Measurements from ENCODE around the gene ODF2. TPM values are rescaled to one million over a fixed set of nuclear protein-coding genes. Genes with fewer than 3 reads are reported as not detected.

The ODF2 gene
- total and polyA plus RNA-seq, 2 experiments from 2014 or later = 17.5 to 26.9 TPM

DNA sequence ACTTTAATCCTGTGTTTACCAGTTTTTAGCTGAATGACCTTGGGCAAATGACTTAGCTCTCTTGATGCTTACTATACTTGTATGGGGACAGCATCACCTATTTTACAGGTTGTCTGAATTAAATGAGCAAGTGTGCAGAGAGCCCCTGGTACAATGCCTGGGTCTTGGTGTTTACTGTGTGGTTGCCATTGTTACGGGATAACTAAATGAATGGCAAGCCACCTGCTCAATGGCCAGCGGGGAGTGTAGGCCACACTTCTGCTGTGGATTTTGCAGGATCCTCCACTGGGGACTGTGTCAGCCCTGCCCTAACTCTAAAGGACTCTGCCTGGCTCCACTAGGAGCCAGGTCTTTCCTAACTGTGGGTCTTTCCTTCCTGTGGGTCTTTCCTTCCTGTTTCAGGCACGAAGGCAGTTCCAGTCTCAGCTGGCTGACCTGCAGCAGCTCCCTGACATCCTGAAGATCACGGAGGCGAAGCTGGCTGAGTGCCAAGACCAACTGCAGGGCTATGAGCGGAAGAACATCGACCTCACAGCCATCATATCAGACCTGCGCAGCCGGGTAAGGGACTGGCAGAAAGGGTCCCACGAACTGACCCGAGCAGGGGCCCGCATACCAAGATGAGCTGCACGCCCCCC is 38.4 kb downstream of the ODF2 start:
- peaks cover 4% of the 10 kb centered on the region for H3K27me3 Mint-ChIP-seq (ENCODE audit: insufficient read depth, low read depth, poor library complexity)
- peaks cover 6% of the 10 kb centered on the region; the same call in 1 of the 2 replicates for H3K36me3 ChIP-seq (ENCODE audit: insufficient read depth)

GRCh38 chr9:128494746-128495129 is 38.9 kb downstream of the ODF2 start:
- no peaks in the 10 kb centered on the region for H3K79me2 ChIP-seq (replicated peaks; ENCODE audit: insufficient read depth)
- TF ChIP-seq ZNF114 (CRISPR knock-in tag; IDR thresholded peaks at IDR 0.05) (no peak), POLR2AphosphoS5 (IDR thresholded peaks at IDR 0.05; ENCODE audit: low read depth) (no peak), EZH2 (IDR thresholded peaks at IDR 0.05; ENCODE audit: low read depth, unreplicated experiment) (no peak), STAT1 (IDR thresholded peaks at IDR 0.05; ENCODE audit: unreplicated experiment) (no peak)
- TF ChIP-seq, protein P1, sequence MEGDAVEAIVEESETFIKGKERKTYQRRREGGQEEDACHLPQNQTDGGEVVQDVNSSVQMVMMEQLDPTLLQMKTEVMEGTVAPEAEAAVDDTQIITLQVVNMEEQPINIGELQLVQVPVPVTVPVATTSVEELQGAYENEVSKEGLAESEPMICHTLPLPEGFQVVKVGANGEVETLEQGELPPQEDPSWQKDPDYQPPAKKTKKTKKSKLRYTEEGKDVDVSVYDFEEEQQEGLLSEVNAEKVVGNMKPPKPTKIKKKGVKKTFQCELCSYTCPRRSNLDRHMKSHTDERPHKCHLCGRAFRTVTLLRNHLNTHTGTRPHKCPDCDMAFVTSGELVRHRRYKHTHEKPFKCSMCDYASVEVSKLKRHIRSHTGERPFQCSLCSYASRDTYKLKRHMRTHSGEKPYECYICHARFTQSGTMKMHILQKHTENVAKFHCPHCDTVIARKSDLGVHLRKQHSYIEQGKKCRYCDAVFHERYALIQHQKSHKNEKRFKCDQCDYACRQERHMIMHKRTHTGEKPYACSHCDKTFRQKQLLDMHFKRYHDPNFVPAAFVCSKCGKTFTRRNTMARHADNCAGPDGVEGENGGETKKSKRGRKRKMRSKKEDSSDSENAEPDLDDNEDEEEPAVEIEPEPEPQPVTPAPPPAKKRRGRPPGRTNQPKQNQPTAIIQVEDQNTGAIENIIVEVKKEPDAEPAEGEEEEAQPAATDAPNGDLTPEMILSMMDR (conservative IDR thresholded peaks at IDR 0.05; ENCODE audit: low read depth in 2 of 2) = no peak
- TF ChIP-seq, protein P2, sequence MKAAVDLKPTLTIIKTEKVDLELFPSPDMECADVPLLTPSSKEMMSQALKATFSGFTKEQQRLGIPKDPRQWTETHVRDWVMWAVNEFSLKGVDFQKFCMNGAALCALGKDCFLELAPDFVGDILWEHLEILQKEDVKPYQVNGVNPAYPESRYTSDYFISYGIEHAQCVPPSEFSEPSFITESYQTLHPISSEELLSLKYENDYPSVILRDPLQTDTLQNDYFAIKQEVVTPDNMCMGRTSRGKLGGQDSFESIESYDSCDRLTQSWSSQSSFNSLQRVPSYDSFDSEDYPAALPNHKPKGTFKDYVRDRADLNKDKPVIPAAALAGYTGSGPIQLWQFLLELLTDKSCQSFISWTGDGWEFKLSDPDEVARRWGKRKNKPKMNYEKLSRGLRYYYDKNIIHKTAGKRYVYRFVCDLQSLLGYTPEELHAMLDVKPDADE (IDR thresholded peaks at IDR 0.05) = no peak
- Mint-ChIP-seq H3K27me3 (ENCODE audit: insufficient read depth, low read depth, poor library complexity) (peaks cover 4% of the 10 kb centered on the region), H3K27ac (no peak overlapping the region), H3K9me3 (no peaks in the 10 kb centered on the region), H3K4me1 (no peaks in the 10 kb centered on the region; the same call in 2 of the 3 replicates), H3K36me3 (ENCODE audit: low read depth) (peaks cover 12% of the 10 kb centered on the region), H3K4me3 (no peak overlapping the region)
- 0 out of 2 replicates have a peak, but pooled peaks cover 2% of the 10 kb centered on the region for H3F3A ChIP-seq (replicated peaks; ENCODE audit: low read depth)
- no peak overlapping the region for H3K4me2 ChIP-seq
- H3K4me1 ChIP-seq (ENCODE audit: insufficient read depth) = no peaks in the 10 kb centered on the region
- H3K27me3 ChIP-seq (ENCODE audit: insufficient read depth) = no peaks in the 10 kb centered on the region
- ATAC-seq (no peak), DNase-seq (ENCODE audit: low spot score) (no peak)
- no peaks in the 10 kb centered on the region for H3K9me2 ChIP-seq (ENCODE audit: insufficient read depth)
- no peak overlapping the region for H2AFZ ChIP-seq
- peaks cover 6% of the 10 kb centered on the region; the same call in 1 of the 2 replicates for H3K36me3 ChIP-seq (ENCODE audit: insufficient read depth)
- no peak overlapping the region for H3K4me3 ChIP-seq
- no peak overlapping the region for H3K27ac ChIP-seq (ENCODE audit: low read depth)
- H4K20me1 ChIP-seq (replicated peaks; ENCODE audit: insufficient read depth) = no peaks in the 10 kb centered on the region; the same call in none of the 2 replicates

More for the DNA sequence above, 38.4 kb downstream of the ODF2 start:
- Mint-ChIP-seq H3K27ac (no peak overlapping the region), H3K4me1 (no peaks in the 10 kb centered on the region; the same call in 2 of the 3 replicates), H3K4me3 (no peak overlapping the region), H3K36me3 (ENCODE audit: low read depth) (peaks cover 10% of the 10 kb centered on the region), H3K9me3 (no peaks in the 10 kb centered on the region)
- Histone ChIP-seq H3K27ac (ENCODE audit: low read depth) (no peak overlapping the region), H3K4me1 (ENCODE audit: insufficient read depth) (no peaks in the 10 kb centered on the region), H3K27me3 (ENCODE audit: insufficient read depth) (no peaks in the 10 kb centered on the region), H3K9me2 (ENCODE audit: insufficient read depth) (no peaks in the 10 kb centered on the region), H2AFZ (no peak overlapping the region), H3K4me3 (no peak overlapping the region), H3K4me2 (no peak overlapping the region), H3F3A (replicated peaks; ENCODE audit: low read depth) (0 out of 2 replicates have a peak, but pooled peaks cover 2% of the 10 kb centered on the region), H3K79me2 (replicated peaks; ENCODE audit: insufficient read depth) (no peaks in the 10 kb centered on the region), H4K20me1 (replicated peaks; ENCODE audit: insufficient read depth) (no peaks in the 10 kb centered on the region; the same call in none of the 2 replicates)
- DNase-seq (ENCODE audit: low spot score) = no peak
- ATAC-seq = no peak
- no peak for TF ChIP-seq POLR2AphosphoS5 (IDR thresholded peaks at IDR 0.05; ENCODE audit: low read depth)
- TF ChIP-seq, protein P1 (conservative IDR thresholded peaks at IDR 0.05; ENCODE audit: low read depth in 2 of 2) = no peak

All from GM23338 (cell line).